ENCODE data around the gene PTX3.

Gene PTX3

GRCh38 chr3:157436583-157437291, at the start of gene PTX3:
Gene PTX3 (plus strand): TSS chr3:157436850. CDS start chr3:157436934, 84 bp downstream.
- DNase-seq = peak; percentile 26

- DNase-seq = no peak
Observed at GRCh38 chr3:157387708-157388435, 48.8 kb upstream of the PTX3 start.

GRCh38 chr3:157388976-157389375, 47.7 kb upstream of the PTX3 start:
- no peak for DNase-seq

- DNase-seq = no peak
Observed at GRCh38 chr3:157390713-157391515, 45.7 kb upstream of the PTX3 start.

- no peak for DNase-seq
Observed at GRCh38 chr3:157392104-157392503, 44.5 kb upstream of the PTX3 start.

- no peak for DNase-seq
Observed at GRCh38 chr3:157393113-157393512, 43.5 kb upstream of the PTX3 start.

- DNase-seq = no peak
Observed at GRCh38 chr3:157394411-157394810, 42.2 kb upstream of the PTX3 start.

GRCh38 chr3:157398598-157398997, 38.1 kb upstream of the PTX3 start:
- DNase-seq = no peak

GRCh38 chr3:157404381-157404780, 32.3 kb upstream of the PTX3 start:
- no peak for DNase-seq

- DNase-seq = no peak
Observed at GRCh38 chr3:157405457-157405856, 31.2 kb upstream of the PTX3 start.

- DNase-seq = no peak
Observed at GRCh38 chr3:157406394-157406793, 30.3 kb upstream of the PTX3 start.

- no peak for DNase-seq
Observed at GRCh38 chr3:157407769-157408168, 28.9 kb upstream of the PTX3 start.

- DNase-seq = no peak
Observed at GRCh38 chr3:157408499-157409149, 28.0 kb upstream of the PTX3 start.

GRCh38 chr3:157409516-157409915, 27.1 kb upstream of the PTX3 start:
- DNase-seq = no peak

GRCh38 chr3:157410945-157411344, 25.7 kb upstream of the PTX3 start:
- DNase-seq = no peak

GRCh38 chr3:157412323-157412855, 24.3 kb upstream of the PTX3 start:
- no peak for DNase-seq

GRCh38 chr3:157414861-157415260, 21.8 kb upstream of the PTX3 start:
- DNase-seq = no peak

- DNase-seq = no peak
Observed at GRCh38 chr3:157416347-157417087, 20.1 kb upstream of the PTX3 start.

- no peak for DNase-seq
Observed at GRCh38 chr3:157417247-157417646, 19.4 kb upstream of the PTX3 start.

GRCh38 chr3:157418104-157418503, 18.5 kb upstream of the PTX3 start:
- DNase-seq = no peak

- no peak for DNase-seq
Observed at GRCh38 chr3:157420606-157421130, 16.0 kb upstream of the PTX3 start.

- no peak for DNase-seq
Observed at GRCh38 chr3:157423337-157423736, 13.3 kb upstream of the PTX3 start.
